BJ (cell line): ENCODE measurements around the gene PRPF4. TPM values are rescaled to one million over a fixed set of nuclear protein-coding genes. Genes with fewer than 3 reads are reported as not detected.

Experiments used
- CTCF ChIA-PET: fragments of 350-600 bp; formaldehyde crosslinking; extraction: SDS; loops from one replicate; lab custom pipeline; 2021; ENCODE audit warnings: antibody characterized with exemption, inconsistent platforms; lab: Yijun Ruan, JAX
- POLR2A ChIA-PET: fragments of 300-600 bp; sonication (Branson Sonifier 250); formaldehyde crosslinking; extraction: SDS; loops from one replicate; lab custom pipeline; 2021; ENCODE audit warnings: antibody characterized with exemption; lab: Charles Lee
- DNase-seq: peaks from one replicate; pipeline ENCODE4 v3.0.0-alpha.2; 2011; ENCODE audit warnings: low read depth
- H3K27me3 ChIP-seq: 2 replicates; pipeline ENCODE4 v1.6.0; 2011; ENCODE audit warnings: low read length; ENCODE audit not compliant: control insufficient read depth, insufficient read depth
- H3K36me3 ChIP-seq: 2 replicates; pipeline ENCODE4 v1.5.1; 2011; ENCODE audit warnings: low read length; ENCODE audit not compliant: control insufficient read depth, insufficient read depth
- H3K4me3 ChIP-seq: 2 replicates; pipeline ENCODE4 v1.5.1; 2011; ENCODE audit warnings: low read depth, mild to moderate bottlenecking, control low read depth, low read length
- polyA plus RNA-seq: library from polyadenylated mRNA; depleted of rRNA; stranded (reverse); fragments of >200 nt; gene quantifications from 2 replicates; pipeline ENCODE4 v1.2.3, GENCODE V29; 2011
- TF ChIP-seq, protein P1 (sequence below): IDR thresholded peaks from 2 replicates; pipeline ENCODE4 v1.5.1; 2011; ENCODE audit warnings: low read depth, mild to moderate bottlenecking, control low read depth, inconsistent platforms, low read length, moderate library complexity; ENCODE audit not compliant: insufficient read depth

Gene PRPF4
- polyA plus RNA-seq, 1 experiment, result 18.3 TPM

DNA sequence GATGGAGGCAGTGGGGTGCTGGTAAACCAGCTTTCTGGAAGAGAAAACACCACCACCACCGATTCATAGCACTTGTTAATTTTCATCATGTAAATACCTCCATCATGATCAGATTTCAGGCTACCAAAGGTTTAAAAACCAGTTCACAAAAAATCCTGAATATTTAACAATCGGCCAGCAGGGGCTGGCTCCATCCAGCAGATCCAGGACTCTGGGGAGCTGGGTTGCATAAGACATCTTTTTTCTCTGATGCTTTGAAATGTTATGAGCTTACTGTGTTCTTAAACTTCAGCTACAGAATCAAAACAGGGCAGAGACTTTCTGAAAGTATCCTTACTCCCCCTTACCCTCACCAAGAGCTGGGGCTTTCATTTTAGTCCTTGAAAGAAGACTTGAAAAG is 42.3 kb downstream of the PRPF4 start:
- no peaks in the 10 kb centered on the region for H3K27me3 ChIP-seq
- ChIA-PET CTCF (interaction anchor here (0.7 to 1.4 kb wide), 4 partner anchors 9 to 18 kb away, joined by 3 to 6 read pairs (median 4); no protein-coding TSS in a partner anchor), POLR2A (no interaction called here)
- no peak for DNase-seq
- TF ChIP-seq, protein P1, sequence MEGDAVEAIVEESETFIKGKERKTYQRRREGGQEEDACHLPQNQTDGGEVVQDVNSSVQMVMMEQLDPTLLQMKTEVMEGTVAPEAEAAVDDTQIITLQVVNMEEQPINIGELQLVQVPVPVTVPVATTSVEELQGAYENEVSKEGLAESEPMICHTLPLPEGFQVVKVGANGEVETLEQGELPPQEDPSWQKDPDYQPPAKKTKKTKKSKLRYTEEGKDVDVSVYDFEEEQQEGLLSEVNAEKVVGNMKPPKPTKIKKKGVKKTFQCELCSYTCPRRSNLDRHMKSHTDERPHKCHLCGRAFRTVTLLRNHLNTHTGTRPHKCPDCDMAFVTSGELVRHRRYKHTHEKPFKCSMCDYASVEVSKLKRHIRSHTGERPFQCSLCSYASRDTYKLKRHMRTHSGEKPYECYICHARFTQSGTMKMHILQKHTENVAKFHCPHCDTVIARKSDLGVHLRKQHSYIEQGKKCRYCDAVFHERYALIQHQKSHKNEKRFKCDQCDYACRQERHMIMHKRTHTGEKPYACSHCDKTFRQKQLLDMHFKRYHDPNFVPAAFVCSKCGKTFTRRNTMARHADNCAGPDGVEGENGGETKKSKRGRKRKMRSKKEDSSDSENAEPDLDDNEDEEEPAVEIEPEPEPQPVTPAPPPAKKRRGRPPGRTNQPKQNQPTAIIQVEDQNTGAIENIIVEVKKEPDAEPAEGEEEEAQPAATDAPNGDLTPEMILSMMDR, result no peak
- H3K4me3 ChIP-seq, result no peak overlapping the region
- H3K36me3 ChIP-seq, result no peaks in the 10 kb centered on the region

DNA sequence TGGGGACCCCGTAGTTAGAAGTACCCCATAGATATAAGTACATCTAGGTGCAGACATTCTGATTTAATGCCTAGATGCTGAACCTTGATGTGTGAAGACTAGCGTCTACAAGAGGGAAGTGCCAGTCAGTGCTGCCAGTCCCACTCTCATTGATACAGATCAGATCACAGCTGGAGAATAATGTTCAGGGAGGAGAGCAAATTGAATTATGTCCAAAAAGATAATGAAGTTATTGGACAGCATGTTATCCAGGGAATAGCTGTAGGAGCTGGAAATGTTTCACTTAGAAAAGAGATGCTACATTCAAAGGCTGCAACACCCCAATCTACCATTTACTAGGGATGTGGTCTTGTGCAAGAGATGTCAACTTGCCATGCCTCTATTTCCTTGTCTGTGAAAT is 43.6 kb downstream of the PRPF4 start:
- POLR2A ChIA-PET, result interaction anchor here (0.5 kb wide), 1 partner anchor 85 kb away, joined by 4 read pairs; no protein-coding TSS in a partner anchor
- Histone ChIP-seq H3K27me3 (no peaks in the 10 kb centered on the region), H3K4me3 (no peak overlapping the region), H3K36me3 (no peaks in the 10 kb centered on the region)
- CTCF ChIA-PET, result interaction anchor here (1.2 to 1.4 kb wide), 2 partner anchors 7 to 11 kb away, joined by 5 to 6 read pairs; no protein-coding TSS in a partner anchor
- no peak for DNase-seq
- TF ChIP-seq, protein P1, result no peak

DNA sequence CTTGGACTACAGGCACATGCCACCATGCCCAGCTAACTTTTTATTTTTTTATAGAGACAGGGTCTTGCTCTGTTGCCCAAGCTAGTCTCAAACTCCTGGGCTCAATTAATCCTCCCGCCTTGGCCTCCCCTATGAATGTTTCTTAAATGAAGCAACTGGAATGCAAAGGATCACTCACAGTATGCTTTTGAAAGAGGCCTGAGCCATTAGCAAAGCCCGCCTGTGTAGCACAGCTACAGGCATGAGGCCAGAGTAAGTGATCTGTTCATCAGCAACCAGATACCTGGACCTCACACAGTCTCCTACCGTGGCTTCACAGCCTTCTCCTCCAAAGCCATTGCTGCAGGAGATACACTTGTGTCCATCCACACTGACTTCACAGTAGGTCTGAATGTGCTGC is 44.6 kb downstream of the PRPF4 start:
- ChIA-PET CTCF (no interaction called here), POLR2A (no interaction called here)
- no peaks in the 10 kb centered on the region for H3K27me3 ChIP-seq
- TF ChIP-seq, protein P1, result no peak
- H3K4me3 ChIP-seq, result no peak overlapping the region
- DNase-seq, result no peak
- H3K36me3 ChIP-seq, result no peaks in the 10 kb centered on the region

DNA sequence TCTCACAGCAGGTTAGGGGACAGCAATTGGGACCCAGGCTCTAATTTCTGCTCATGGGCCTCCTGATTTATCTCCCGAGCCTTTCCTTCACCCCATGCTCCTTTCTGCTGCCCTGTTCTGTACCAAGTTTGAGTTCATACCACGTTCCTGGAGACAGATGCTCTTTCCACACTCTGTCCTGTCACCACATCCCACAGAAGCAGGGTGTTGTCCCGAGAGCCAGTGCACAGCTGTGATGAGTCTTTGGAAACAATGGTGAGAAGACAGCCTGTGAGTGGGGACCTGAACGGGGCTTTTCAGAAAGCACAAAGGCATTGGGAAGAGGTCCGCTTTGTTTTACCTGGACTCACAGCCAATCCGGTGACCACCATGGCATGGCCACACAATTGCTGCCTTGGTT is 47.2 kb downstream of the PRPF4 start:
- H3K36me3 ChIP-seq, result no peaks in the 10 kb centered on the region
- CTCF ChIA-PET, result interaction anchor here (0.7 to 0.9 kb wide), 2 partner anchors 12 to 17 kb away, joined by 3 read pairs; partner anchors contain the start of gene WDR31
- H3K27me3 ChIP-seq, result no peaks in the 10 kb centered on the region
- no peak overlapping the region for H3K4me3 ChIP-seq
- POLR2A ChIA-PET, result no interaction called here
- TF ChIP-seq, protein P1, result no peak
- DNase-seq, result no peak

DNA sequence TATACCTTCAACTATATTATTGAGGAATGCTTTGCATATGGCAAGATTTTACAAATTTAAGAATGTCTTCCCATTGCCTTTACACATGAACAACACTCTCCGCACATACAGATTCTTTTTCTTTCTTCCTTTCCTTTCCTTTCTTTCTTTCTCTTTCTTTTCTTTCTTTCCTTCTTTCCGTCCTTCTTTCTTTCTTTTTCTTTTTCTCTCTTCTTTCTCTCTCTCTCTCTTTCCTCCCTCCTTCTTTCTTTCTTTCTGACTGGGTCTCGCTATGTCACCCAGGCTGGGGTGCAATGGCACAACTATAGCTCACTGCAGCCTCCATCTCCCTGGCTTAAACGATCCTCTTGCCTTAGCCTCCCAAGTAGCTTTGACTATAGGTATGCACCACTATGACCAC is 50.8 kb downstream of the PRPF4 start:
- no peaks in the 10 kb centered on the region for H3K27me3 ChIP-seq
- ChIA-PET CTCF (interaction anchor here (1.0 to 1.2 kb wide), 3 partner anchors 8 to 14 kb away, joined by 3 to 6 read pairs (median 4); partner anchors contain the start of gene WDR31), POLR2A (no interaction called here)
- TF ChIP-seq, protein P1, result no peak
- DNase-seq, result no peak
- H3K4me3 ChIP-seq, result no peak overlapping the region
- H3K36me3 ChIP-seq, result no peaks in the 10 kb centered on the region
